GM12873 (cell line): ENCODE measurements around the gene SCAF4.

Source experiments
- TF ChIP-seq, protein P1 (sequence below): IDR thresholded peaks from 2 replicates; pipeline ENCODE4 v1.5.1; 2012; ENCODE audit warnings: low read depth, mild to moderate bottlenecking, moderate library complexity, low read length, control low read depth; ENCODE audit not compliant: insufficient read depth; ENCODE audit errors: missing control alignments

SCAF4 gene

DNA sequence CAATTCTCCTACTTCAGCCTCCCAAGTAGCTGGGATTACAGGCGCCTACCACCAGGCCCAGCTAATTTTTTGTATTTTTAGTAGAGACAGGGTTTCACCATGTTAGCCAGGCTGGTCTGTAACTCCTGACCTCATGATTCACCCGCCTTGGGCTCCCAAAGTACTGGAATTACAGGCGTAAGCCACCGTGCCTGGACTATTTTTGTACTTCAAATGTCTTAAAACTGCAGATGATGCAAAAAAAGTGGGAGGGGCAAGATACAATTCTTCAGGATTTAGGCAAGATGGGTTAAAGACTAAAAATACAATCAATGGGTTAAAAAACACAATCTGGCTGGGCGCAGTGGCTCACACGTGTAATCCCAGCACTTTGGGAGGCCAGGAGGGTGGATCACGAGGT, 4.7 kb downstream of the SCAF4 start:
- TF ChIP-seq, protein P1, sequence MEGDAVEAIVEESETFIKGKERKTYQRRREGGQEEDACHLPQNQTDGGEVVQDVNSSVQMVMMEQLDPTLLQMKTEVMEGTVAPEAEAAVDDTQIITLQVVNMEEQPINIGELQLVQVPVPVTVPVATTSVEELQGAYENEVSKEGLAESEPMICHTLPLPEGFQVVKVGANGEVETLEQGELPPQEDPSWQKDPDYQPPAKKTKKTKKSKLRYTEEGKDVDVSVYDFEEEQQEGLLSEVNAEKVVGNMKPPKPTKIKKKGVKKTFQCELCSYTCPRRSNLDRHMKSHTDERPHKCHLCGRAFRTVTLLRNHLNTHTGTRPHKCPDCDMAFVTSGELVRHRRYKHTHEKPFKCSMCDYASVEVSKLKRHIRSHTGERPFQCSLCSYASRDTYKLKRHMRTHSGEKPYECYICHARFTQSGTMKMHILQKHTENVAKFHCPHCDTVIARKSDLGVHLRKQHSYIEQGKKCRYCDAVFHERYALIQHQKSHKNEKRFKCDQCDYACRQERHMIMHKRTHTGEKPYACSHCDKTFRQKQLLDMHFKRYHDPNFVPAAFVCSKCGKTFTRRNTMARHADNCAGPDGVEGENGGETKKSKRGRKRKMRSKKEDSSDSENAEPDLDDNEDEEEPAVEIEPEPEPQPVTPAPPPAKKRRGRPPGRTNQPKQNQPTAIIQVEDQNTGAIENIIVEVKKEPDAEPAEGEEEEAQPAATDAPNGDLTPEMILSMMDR: no peak

GRCh38 chr21:31726407-31726806, 5.5 kb downstream of the SCAF4 start:
- TF ChIP-seq, protein P1: no peak

DNA sequence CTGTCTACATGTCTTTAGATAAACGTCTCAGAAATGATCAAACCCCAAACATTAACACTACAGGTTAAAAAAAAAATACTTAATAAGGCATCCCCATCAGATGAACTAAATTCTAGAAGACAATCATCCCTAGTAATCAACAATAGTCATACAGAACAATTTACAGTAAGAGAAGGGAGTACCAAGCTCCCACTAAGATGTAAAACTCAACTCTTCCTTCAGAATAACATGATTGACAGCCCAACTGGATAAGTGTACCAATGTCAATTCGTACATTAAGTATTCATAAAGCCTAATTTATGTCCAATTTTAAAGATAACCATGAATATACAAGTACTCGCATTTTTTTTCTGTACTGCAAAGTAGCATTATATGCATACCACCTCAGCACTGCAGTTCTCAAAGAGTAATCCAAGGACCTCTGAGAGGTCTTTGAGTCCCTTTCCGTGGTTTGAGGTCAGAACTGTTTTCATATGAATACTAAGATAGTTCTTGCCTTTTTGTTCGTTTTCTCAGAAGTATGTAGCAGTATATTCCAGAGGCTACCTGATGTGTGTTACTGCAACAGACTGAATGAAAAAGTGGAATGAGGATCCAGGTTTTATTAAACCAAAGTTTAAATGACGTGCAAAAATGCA, 6.6 kb downstream of the SCAF4 start:
- TF ChIP-seq, protein P1: no peak

GRCh38 chr21:31724552-31724951, 7.4 kb downstream of the SCAF4 start:
- TF ChIP-seq, protein P1: no peak

GRCh38 chr21:31721381-31721780, 10.5 kb downstream of the SCAF4 start:
- TF ChIP-seq, protein P1: no peak

- TF ChIP-seq, protein P1: no peak
These were observed 11.2 kb downstream of the SCAF4 start for GRCh38 chr21:31720739-31721138.

DNA sequence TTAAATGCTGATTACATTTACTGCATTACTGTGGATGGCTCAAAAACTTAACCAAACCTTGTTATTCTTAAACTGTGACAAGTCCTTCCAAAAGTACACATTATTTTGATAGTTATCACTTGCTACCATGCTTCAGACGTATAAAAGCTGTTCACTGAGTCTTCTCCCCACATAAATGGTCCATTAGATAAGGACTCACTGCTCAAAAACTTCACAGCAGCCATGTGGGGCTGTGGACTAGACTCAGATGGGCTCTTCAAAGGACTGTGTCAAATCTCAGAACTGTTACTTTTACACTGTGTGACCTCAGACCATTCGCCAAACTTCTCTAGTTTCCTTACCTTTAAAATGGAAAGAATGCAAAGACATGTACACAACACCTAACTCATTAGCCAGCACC, 11.6 kb downstream of the SCAF4 start:
- TF ChIP-seq, protein P1: no peak
